Uterus (tissue), 2 donors: ENCODE measurements around the gene TOP1.

Source experiments
- POLR2A ChIP-seq, 2 donors: fragments of 450-650 bp; IDR thresholded peaks; one replicate each; pipeline ENCODE4 v1.6.1; 2016; ENCODE audit warnings: antibody characterized with exemption in 2 of 2, mild to moderate bottlenecking in 1 of 2, moderate library complexity in 1 of 2
- TF ChIP-seq, protein P1 (sequence below), 4 experiments: fragments of 200-600 bp in 2 of 4; fragments of 450-650 bp in 2 of 4; sonication (generic) in 2 of 4; IDR thresholded peaks; one replicate each; pipeline ENCODE4 v1.5.1; 2016 to 2019; ENCODE audit warnings: antibody characterized with exemption in 4 of 4, mild to moderate bottlenecking in 2 of 4, moderate library complexity in 1 of 4

GRCh38 chr20:41173791-41174341 lies 145.2 kb downstream of the TOP1 start:
- TF ChIP-seq, protein P1, sequence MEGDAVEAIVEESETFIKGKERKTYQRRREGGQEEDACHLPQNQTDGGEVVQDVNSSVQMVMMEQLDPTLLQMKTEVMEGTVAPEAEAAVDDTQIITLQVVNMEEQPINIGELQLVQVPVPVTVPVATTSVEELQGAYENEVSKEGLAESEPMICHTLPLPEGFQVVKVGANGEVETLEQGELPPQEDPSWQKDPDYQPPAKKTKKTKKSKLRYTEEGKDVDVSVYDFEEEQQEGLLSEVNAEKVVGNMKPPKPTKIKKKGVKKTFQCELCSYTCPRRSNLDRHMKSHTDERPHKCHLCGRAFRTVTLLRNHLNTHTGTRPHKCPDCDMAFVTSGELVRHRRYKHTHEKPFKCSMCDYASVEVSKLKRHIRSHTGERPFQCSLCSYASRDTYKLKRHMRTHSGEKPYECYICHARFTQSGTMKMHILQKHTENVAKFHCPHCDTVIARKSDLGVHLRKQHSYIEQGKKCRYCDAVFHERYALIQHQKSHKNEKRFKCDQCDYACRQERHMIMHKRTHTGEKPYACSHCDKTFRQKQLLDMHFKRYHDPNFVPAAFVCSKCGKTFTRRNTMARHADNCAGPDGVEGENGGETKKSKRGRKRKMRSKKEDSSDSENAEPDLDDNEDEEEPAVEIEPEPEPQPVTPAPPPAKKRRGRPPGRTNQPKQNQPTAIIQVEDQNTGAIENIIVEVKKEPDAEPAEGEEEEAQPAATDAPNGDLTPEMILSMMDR (IDR thresholded peaks at IDR 0.05): no peak
- TF ChIP-seq POLR2A (IDR thresholded peaks at IDR 0.05): no peak
